HG03039 (cell line): ENCODE results near the gene ODF2L.

ENCODE experiments used
- ATAC-seq: cut with Tn5 transposase; IDR thresholded peaks from one replicate; pipeline ENCODE4 v1.9.1; 2021; ENCODE audit warnings: mild to moderate bottlenecking, moderate library complexity; ENCODE audit not compliant: unreplicated experiment

Gene ODF2L

DNA sequence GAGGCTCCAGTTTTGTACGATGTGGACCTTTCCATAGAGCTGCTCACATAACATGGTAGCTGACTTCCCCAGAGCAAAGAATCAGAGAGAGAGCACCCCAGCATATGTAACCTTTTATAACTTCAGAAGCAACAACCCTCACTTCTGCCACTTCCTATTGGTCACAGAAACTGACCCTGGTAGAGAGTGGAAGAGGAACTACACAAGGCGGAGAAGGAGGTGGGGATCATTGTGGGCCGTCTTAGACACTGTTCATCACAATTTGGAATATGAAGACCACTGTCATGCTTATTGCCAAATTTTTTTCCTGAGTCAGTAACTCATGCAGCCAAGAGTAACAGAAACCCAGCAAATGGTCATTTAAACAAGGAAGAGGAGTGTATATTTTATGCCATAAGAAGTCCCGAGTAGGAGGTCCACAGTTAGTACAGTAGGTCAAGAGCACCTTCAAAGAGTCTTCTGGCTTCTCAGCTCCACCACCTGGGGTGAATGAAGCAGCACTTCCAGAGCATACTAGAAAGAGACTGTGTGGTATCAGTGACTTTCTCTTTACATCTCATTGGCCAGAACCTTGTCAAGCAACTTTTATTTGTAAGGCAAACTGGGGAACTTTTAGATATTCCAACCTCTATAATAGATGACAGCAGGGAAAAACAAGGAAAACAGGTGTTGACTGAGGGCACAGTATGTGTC, 71.8 kb downstream of the ODF2L start:
- no peak for ATAC-seq

- no peak for ATAC-seq
Measured at GRCh38 chr1:86322241-86322640, 73.9 kb downstream of the ODF2L start.

DNA sequence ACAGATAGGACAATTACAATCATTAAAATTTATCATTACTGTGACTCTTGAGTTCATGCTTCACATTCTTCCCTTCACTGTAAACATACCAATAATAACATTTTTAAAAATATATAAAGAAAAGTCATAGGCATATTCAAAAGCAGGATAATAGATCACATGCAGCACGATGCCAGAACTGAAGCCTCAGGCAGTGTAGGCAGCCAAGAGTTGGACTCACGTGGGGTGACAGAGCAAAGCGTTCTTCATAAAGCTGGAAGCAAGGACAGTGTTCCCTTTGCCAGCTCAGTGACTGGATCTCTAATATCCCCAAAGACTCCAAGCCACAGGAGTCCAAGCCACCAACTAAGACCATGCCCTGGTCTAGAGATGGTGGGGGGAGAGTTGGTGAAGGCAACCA, 77.7 kb downstream of the ODF2L start:
- no peak for ATAC-seq

- ATAC-seq: no peak
Measured at GRCh38 chr1:86317926-86318325, 78.2 kb downstream of the ODF2L start.

GRCh38 chr1:86305731-86306130, 90.4 kb downstream of the ODF2L start:
- no peak for ATAC-seq

- no peak for ATAC-seq
Measured at GRCh38 chr1:86303041-86303690, 93.0 kb downstream of the ODF2L start.
